ENCODE data around the gene YWHAH.

The YWHAH gene

DNA sequence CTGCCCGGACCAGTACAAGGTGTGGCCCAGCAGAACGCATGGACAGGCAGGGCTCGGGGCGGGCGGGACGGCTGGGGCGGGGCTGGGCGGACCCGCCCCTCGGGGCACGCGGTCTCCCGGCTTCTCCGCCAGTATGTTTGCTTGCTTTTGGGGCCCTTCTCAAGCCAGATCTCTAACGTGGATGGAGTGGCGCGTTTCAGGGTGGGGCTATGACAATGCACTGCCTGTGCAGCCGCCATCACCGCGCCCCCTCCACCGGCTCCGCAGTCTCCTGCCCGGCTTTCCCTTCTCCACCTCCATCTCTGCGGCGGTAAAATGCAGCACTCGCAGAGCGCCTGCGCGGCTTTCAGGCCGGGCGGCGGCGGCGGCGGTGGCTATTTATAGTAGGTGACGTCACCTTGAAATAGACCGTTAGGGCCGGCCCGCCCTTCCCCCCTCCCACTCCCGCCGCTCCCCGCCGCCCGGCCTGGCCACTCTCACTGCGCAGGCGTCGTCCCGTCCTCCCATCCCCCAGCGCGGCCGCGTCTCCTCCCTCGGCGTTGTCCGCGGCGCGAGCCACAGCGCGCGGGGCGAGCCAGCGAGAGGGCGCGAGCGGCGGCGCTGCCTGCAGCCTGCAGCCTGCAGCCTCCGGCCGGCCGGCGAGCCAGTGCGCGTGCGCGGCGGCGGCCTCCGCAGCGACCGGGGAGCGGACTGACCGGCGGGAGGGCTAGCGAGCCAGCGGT lies at the start of gene YWHAH:
YWHAH (plus strand) TSS at position 558 of the 722 bp plus-strand sequence. CDS start 199 bp downstream, outside the sequence.
- peaks cover 19 to 20% of the 10 kb centered on the region in 2 experiments for H3K36me3 ChIP-seq (ENCODE audit: control insufficient read depth in 2 of 2, insufficient read depth in 1 of 2, low read length in 2 of 2)
- TF ChIP-seq ZNF112 (tag by site-specific recombination; IDR thresholded peaks at IDR 0.05) (no peak), ZNF26 (tag by site-specific recombination; IDR thresholded peaks at IDR 0.05) (no peak), ZNF621 (tag by site-specific recombination; IDR thresholded peaks at IDR 0.05) (no peak), ZBTB10 (tag by site-specific recombination; IDR thresholded peaks at IDR 0.05) (no peak; the same call in 1 of the 2 replicates), ZNF837 (tag by site-specific recombination; IDR thresholded peaks at IDR 0.05) (no peak), ZNF366 (tag by site-specific recombination; conservative IDR thresholded peaks at IDR 0.05) (0 out of 2 replicates have a peak, but pooled peaks have one; percentile 23), KLF10 (tag by site-specific recombination; IDR thresholded peaks at IDR 0.05) (peak; percentile 47; the same call in 1 of the 2 replicates), ZBTB49 (tag by site-specific recombination; IDR thresholded peaks at IDR 0.05; ENCODE audit: low read depth) (no peak), ZNF658 (tag by site-specific recombination; IDR thresholded peaks at IDR 0.05) (no peak), ZNF18 (tag by site-specific recombination; IDR thresholded peaks at IDR 0.05) (no peak), ZNF561 (tag by site-specific recombination; IDR thresholded peaks at IDR 0.05; ENCODE audit: borderline replicate concordance) (0 out of 2 replicates have a peak, but pooled peaks have one; percentile 7), ZNF10 (tag by site-specific recombination; IDR thresholded peaks at IDR 0.05) (no peak), OVOL3 (tag by site-specific recombination; IDR thresholded peaks at IDR 0.05) (0 out of 2 replicates have a peak, but pooled peaks have one; percentile 53), ZNF449 (tag by site-specific recombination; IDR thresholded peaks at IDR 0.05) (no peak; the same call in 1 of the 2 replicates), ZNF350 (tag by site-specific recombination; IDR thresholded peaks at IDR 0.05) (no peak), ZNF560 (tag by site-specific recombination; IDR thresholded peaks at IDR 0.05; ENCODE audit: borderline replicate concordance) (no peak), ZNF510 (tag by site-specific recombination; IDR thresholded peaks at IDR 0.05; ENCODE audit: insufficient replicate concordance) (no peak)
- TF ChIP-seq, protein P1, sequence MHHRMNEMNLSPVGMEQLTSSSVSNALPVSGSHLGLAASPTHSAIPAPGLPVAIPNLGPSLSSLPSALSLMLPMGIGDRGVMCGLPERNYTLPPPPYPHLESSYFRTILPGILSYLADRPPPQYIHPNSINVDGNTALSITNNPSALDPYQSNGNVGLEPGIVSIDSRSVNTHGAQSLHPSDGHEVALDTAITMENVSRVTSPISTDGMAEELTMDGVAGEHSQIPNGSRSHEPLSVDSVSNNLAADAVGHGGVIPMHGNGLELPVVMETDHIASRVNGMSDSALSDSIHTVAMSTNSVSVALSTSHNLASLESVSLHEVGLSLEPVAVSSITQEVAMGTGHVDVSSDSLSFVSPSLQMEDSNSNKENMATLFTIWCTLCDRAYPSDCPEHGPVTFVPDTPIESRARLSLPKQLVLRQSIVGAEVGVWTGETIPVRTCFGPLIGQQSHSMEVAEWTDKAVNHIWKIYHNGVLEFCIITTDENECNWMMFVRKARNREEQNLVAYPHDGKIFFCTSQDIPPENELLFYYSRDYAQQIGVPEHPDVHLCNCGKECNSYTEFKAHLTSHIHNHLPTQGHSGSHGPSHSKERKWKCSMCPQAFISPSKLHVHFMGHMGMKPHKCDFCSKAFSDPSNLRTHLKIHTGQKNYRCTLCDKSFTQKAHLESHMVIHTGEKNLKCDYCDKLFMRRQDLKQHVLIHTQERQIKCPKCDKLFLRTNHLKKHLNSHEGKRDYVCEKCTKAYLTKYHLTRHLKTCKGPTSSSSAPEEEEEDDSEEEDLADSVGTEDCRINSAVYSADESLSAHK (tag by site-specific recombination; IDR thresholded peaks at IDR 0.05), result no peak
- TF ChIP-seq, protein P2, sequence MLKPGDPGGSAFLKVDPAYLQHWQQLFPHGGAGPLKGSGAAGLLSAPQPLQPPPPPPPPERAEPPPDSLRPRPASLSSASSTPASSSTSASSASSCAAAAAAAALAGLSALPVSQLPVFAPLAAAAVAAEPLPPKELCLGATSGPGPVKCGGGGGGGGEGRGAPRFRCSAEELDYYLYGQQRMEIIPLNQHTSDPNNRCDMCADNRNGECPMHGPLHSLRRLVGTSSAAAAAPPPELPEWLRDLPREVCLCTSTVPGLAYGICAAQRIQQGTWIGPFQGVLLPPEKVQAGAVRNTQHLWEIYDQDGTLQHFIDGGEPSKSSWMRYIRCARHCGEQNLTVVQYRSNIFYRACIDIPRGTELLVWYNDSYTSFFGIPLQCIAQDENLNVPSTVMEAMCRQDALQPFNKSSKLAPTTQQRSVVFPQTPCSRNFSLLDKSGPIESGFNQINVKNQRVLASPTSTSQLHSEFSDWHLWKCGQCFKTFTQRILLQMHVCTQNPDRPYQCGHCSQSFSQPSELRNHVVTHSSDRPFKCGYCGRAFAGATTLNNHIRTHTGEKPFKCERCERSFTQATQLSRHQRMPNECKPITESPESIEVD (tag by site-specific recombination; IDR thresholded peaks at IDR 0.05), result no peak
- TF ChIP-seq, protein P3, sequence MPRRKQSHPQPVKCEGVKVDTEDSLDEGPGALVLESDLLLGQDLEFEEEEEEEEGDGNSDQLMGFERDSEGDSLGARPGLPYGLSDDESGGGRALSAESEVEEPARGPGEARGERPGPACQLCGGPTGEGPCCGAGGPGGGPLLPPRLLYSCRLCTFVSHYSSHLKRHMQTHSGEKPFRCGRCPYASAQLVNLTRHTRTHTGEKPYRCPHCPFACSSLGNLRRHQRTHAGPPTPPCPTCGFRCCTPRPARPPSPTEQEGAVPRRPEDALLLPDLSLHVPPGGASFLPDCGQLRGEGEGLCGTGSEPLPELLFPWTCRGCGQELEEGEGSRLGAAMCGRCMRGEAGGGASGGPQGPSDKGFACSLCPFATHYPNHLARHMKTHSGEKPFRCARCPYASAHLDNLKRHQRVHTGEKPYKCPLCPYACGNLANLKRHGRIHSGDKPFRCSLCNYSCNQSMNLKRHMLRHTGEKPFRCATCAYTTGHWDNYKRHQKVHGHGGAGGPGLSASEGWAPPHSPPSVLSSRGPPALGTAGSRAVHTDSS (tag by site-specific recombination; IDR thresholded peaks at IDR 0.05), result no peak

More for the DNA sequence above, at the start of gene YWHAH:
- peak within 1 kb of the TSS; percentile 99 for H3K27ac ChIP-seq (ENCODE audit: extremely low read depth, low read depth, low read length)
- H3K4me1 ChIP-seq (ENCODE audit: control insufficient read depth, insufficient read depth, low read length), result peaks cover 12% of the 10 kb centered on the region; the same call in 1 of the 2 replicates
- peak within 1 kb of the TSS; percentile 83 for H3K4me3 ChIP-seq (ENCODE audit: low read depth, low read length)
- H3K9me3 ChIP-seq (ENCODE audit: control insufficient read depth, insufficient read depth, low read depth, low read length), result no peaks in the 10 kb centered on the region
- ChIA-PET CTCF (interaction anchor here (2.6 kb wide), 1 partner anchor 26 kb away, joined by 10 read pairs; no protein-coding TSS in a partner anchor), POLR2A (interaction anchor here (2.3 kb wide), 1 partner anchor 267 kb away, joined by 5 read pairs; no protein-coding TSS in a partner anchor)

All from HEK293 (cell line).